Central memory CD8-positive, alpha-beta T cell (primary cell): ENCODE measurements around the gene TPGS2.

Source experiments
- ATAC-seq: fragments of 150-1000 bp; cut with Tn5 transposase; replicated peaks from 2 replicates; pipeline ENCODE4 v1.10.0; 2022; ENCODE audit warnings: mild to moderate bottlenecking, moderate FRiP score, moderate number of reproducible peaks; ENCODE audit not compliant: poor library complexity, severe bottlenecking; ENCODE audit errors: extremely low read depth
- DNase-seq, 2 donors: peaks; one replicate each; pipeline ENCODE4 v3.0.0; 2021; ENCODE audit warnings: low spot score in 2 of 2
- H3K27ac Mint-ChIP-seq: one replicate; pipeline ENCODE4 v1.8.0; 2022; ENCODE audit warnings: low read depth, mild to moderate bottlenecking, moderate library complexity, mixed read lengths
- H3K27me3 Mint-ChIP-seq: one replicate; pipeline ENCODE4 v1.8.0; 2022; ENCODE audit warnings: mixed read lengths
- H3K36me3 Mint-ChIP-seq: one replicate; pipeline ENCODE4 v1.8.0; 2022; ENCODE audit warnings: mild to moderate bottlenecking, moderate library complexity, mixed read lengths; ENCODE audit not compliant: insufficient read depth
- H3K4me1 Mint-ChIP-seq: one replicate; pipeline ENCODE4 v1.8.0; 2022; ENCODE audit warnings: mixed read lengths
- H3K4me3 Mint-ChIP-seq: one replicate; pipeline ENCODE4 v1.8.0; 2022; ENCODE audit warnings: mild to moderate bottlenecking, moderate library complexity, mixed read lengths
- H3K9me3 Mint-ChIP-seq: one replicate; pipeline ENCODE4 v1.8.0; 2022; ENCODE audit warnings: mixed read lengths

The TPGS2 gene

DNA sequence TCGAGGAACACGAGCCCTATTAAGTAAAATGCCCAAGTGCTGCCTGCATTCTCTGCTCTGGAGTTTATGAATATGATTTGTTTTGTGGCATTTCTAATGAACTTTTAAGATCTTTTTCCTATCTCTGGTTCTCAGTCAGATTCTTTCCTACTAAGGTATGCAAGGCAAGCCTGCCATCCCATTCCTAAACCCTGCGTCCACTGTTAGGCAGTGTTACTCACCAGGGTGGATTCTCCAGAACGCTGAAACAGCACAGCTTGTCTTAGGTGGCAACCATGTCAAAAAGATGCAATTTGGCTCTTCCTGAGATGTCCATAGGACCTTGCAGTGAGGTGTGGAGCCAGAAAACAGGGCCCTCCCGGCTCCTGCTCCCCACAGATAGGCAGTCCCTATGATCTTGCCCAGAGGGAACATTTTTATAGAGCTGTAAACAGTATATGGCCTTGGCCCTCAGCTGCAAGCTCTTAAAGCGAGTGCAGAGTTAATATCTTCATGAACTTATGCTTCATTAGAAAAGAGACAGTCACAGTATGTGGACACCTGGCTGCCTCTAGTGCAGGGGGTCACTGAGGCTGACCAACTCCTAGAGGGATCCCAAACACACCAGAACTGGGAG, 84.4 kb downstream of the TPGS2 start:
- peaks cover 39% of the 10 kb centered on the region for H3K27me3 Mint-ChIP-seq
- H3K4me3 Mint-ChIP-seq: no peak overlapping the region
- DNase-seq: no peak
- H3K4me1 Mint-ChIP-seq: no peaks in the 10 kb centered on the region
- H3K27ac Mint-ChIP-seq: no peak overlapping the region
- ATAC-seq: no peak
- no peaks in the 10 kb centered on the region for H3K9me3 Mint-ChIP-seq
- H3K36me3 Mint-ChIP-seq: no peaks in the 10 kb centered on the region
